ENCODE data around the gene RGS18. TPM values are rescaled to one million over a fixed set of nuclear protein-coding genes. Genes with fewer than 3 reads are reported as not detected.

RGS18 gene
- total RNA-seq (2014; rRNA removed; shearing (Covaris generic)), result not detected in 2 replicates
- not detected in 2 replicates for polyA plus RNA-seq (2016; fragmentation: Nextera tagmentation; extraction: Ambion mirVana)
- long read RNA-seq, result 0 reads

GRCh38 chr1:192158181-192158580, at the start of gene RGS18:
Gene RGS18 (plus strand): TSS chr1:192158462. CDS start chr1:192158638, 176 bp downstream.
- H3K4me2 ChIP-seq, result no peak within 1 kb of the TSS
- ATAC-seq, result no peak

More at GRCh38 chr1:192158181-192158580, at the start of gene RGS18:
- no peaks in the 10 kb centered on the region for H3K36me3 ChIP-seq (ENCODE audit: insufficient read depth)
- no peak for DNase-seq (ENCODE audit: low spot score)
- H3K4me1 ChIP-seq (ENCODE audit: insufficient read depth), result 0 out of 2 replicates have a peak, but pooled peaks cover 3% of the 10 kb centered on the region
- Mint-ChIP-seq H3K4me3 (no peak within 1 kb of the TSS), H3K4me1 (peaks cover 3% of the 10 kb centered on the region; the same call in 2 of the 3 replicates), H3K36me3 (ENCODE audit: low read depth) (no peaks in the 10 kb centered on the region), H3K27me3 (ENCODE audit: insufficient read depth, low read depth, poor library complexity) (peaks cover 2% of the 10 kb centered on the region), H3K27ac (no peak within 1 kb of the TSS), H3K9me3 (no peaks in the 10 kb centered on the region)
- H3F3A ChIP-seq (replicated peaks; ENCODE audit: low read depth), result no peaks in the 10 kb centered on the region
- H3K27me3 ChIP-seq (ENCODE audit: insufficient read depth), result no peaks in the 10 kb centered on the region
- H3K27ac ChIP-seq (ENCODE audit: low read depth), result no peak within 1 kb of the TSS
- H2AFZ ChIP-seq, result no peak within 1 kb of the TSS
- no peaks in the 10 kb centered on the region for H4K20me1 ChIP-seq (replicated peaks; ENCODE audit: insufficient read depth)
- TF ChIP-seq EZH2 (IDR thresholded peaks at IDR 0.05; ENCODE audit: low read depth, unreplicated experiment) (no peak), ZNF331 (CRISPR knock-in tag; IDR thresholded peaks at IDR 0.05; ENCODE audit: low read depth) (no peak), CREB1 (CRISPR knock-in tag; IDR thresholded peaks at IDR 0.05; ENCODE audit: low read depth) (no peak), JUNB (IDR thresholded peaks at IDR 0.05; ENCODE audit: unreplicated experiment) (no peak), ZNF462 (CRISPR knock-in tag; IDR thresholded peaks at IDR 0.05) (no peak), EZH2phosphoT487 (IDR thresholded peaks at IDR 0.05; ENCODE audit: unreplicated experiment) (no peak)
- TF ChIP-seq, protein P1, sequence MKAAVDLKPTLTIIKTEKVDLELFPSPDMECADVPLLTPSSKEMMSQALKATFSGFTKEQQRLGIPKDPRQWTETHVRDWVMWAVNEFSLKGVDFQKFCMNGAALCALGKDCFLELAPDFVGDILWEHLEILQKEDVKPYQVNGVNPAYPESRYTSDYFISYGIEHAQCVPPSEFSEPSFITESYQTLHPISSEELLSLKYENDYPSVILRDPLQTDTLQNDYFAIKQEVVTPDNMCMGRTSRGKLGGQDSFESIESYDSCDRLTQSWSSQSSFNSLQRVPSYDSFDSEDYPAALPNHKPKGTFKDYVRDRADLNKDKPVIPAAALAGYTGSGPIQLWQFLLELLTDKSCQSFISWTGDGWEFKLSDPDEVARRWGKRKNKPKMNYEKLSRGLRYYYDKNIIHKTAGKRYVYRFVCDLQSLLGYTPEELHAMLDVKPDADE (IDR thresholded peaks at IDR 0.05), result no peak
- TF ChIP-seq, protein P2, sequence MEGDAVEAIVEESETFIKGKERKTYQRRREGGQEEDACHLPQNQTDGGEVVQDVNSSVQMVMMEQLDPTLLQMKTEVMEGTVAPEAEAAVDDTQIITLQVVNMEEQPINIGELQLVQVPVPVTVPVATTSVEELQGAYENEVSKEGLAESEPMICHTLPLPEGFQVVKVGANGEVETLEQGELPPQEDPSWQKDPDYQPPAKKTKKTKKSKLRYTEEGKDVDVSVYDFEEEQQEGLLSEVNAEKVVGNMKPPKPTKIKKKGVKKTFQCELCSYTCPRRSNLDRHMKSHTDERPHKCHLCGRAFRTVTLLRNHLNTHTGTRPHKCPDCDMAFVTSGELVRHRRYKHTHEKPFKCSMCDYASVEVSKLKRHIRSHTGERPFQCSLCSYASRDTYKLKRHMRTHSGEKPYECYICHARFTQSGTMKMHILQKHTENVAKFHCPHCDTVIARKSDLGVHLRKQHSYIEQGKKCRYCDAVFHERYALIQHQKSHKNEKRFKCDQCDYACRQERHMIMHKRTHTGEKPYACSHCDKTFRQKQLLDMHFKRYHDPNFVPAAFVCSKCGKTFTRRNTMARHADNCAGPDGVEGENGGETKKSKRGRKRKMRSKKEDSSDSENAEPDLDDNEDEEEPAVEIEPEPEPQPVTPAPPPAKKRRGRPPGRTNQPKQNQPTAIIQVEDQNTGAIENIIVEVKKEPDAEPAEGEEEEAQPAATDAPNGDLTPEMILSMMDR (conservative IDR thresholded peaks at IDR 0.05; ENCODE audit: low read depth in 2 of 2), result no peak
- no peak within 1 kb of the TSS for H3K4me3 ChIP-seq
- H3K9me2 ChIP-seq (ENCODE audit: insufficient read depth), result no peaks in the 10 kb centered on the region
- no peaks in the 10 kb centered on the region for H3K79me2 ChIP-seq (replicated peaks; ENCODE audit: insufficient read depth)
